GM23248 (cell line): Measurements from ENCODE around the gene INO80C. TPM values are rescaled to one million over a fixed set of nuclear protein-coding genes. Genes with fewer than 3 reads are reported as not detected.

ENCODE experiments used
- DNase-seq: peaks from one replicate; pipeline ENCODE4 v3.0.0-alpha.2; 2015
- H2AFZ ChIP-seq: fragments of 200-600 bp; sonication (generic); 2 replicates; pipeline ENCODE4 v1.6.1; 2016; ENCODE audit warnings: antibody characterized with exemption
- H3F3A ChIP-seq: fragments of 200-600 bp; sonication (generic); 2 replicates; pipeline ENCODE4 v1.6.1; 2016; ENCODE audit warnings: mild to moderate bottlenecking, antibody characterized with exemption, mixed run types; ENCODE audit not compliant: insufficient read depth
- H3K27ac ChIP-seq: fragments of 200-600 bp; sonication (generic); 2 replicates; pipeline ENCODE4 v1.5.1; 2016; ENCODE audit warnings: mild to moderate bottlenecking
- H3K27me3 ChIP-seq: fragments of 200-600 bp; sonication (generic); replicated peaks from 2 replicates; pipeline ENCODE4 v1.6.1; 2016; ENCODE audit warnings: mild to moderate bottlenecking; ENCODE audit not compliant: insufficient read depth
- H3K36me3 ChIP-seq: fragments of 200-600 bp; sonication (generic); 2 replicates; pipeline ENCODE4 v1.6.1; 2016; ENCODE audit warnings: low read depth, mild to moderate bottlenecking
- H3K4me1 ChIP-seq: fragments of 200-600 bp; sonication (generic); 2 replicates; pipeline ENCODE4 v1.6.1; 2016; ENCODE audit warnings: mild to moderate bottlenecking; ENCODE audit not compliant: insufficient read depth
- H3K4me2 ChIP-seq: fragments of 200-600 bp; sonication (generic); one replicate; pipeline ENCODE4 v1.6.1; 2016; ENCODE audit warnings: mild to moderate bottlenecking; ENCODE audit not compliant: unreplicated experiment
- H3K4me3 ChIP-seq: fragments of 200-600 bp; sonication (generic); 2 replicates; pipeline ENCODE4 v1.5.1; 2016; ENCODE audit warnings: mild to moderate bottlenecking
- H3K79me2 ChIP-seq: fragments of 200-600 bp; sonication (generic); 2 replicates; pipeline ENCODE4 v1.6.1; 2016; ENCODE audit warnings: mild to moderate bottlenecking; ENCODE audit not compliant: insufficient read depth
- H3K9ac ChIP-seq: fragments of 200-600 bp; sonication (generic); 2 replicates; pipeline ENCODE4 v1.6.1; 2016; ENCODE audit warnings: mild to moderate bottlenecking
- H3K9me2 ChIP-seq: fragments of 200-600 bp; sonication (generic); 2 replicates; pipeline ENCODE4 v1.6.1; 2016; ENCODE audit warnings: mixed run types, mild to moderate bottlenecking, moderate library complexity; ENCODE audit not compliant: insufficient read depth
- H3K9me3 ChIP-seq: fragments of 200-600 bp; sonication (generic); one replicate; pipeline ENCODE4 v1.6.1; 2017; ENCODE audit warnings: low read depth
- H4K20me1 ChIP-seq: fragments of 200-600 bp; sonication (generic); 2 replicates; pipeline ENCODE4 v1.6.0; 2016; ENCODE audit not compliant: insufficient read depth
- EZH2 ChIP-seq: fragments of 200-600 bp; sonication (generic); IDR thresholded peaks from 2 replicates; pipeline ENCODE4 v1.6.1; 2018; ENCODE audit warnings: antibody characterized with exemption, mild to moderate bottlenecking; ENCODE audit not compliant: insufficient read depth, poor library complexity, severe bottlenecking
- EZH2phosphoT487 ChIP-seq: fragments of 200-600 bp; sonication (generic); IDR thresholded peaks from 2 replicates; pipeline ENCODE4 v1.6.1; 2018; ENCODE audit warnings: antibody characterized with exemption, moderate library complexity, mild to moderate bottlenecking, low read depth; ENCODE audit not compliant: insufficient read depth
- WGBS, 2 experiments: methylation state at CpG; one replicate each; pipeline ENCODE4 v1.1.6; 2015 to 2017; ENCODE audit warnings: low lambda C conversion rate in 2 of 2, low coverage in 1 of 2; ENCODE audit errors: missing lambda C conversion rate in 2 of 2; 5-methylcytosine and 5-hydroxymethylcytosine counted together
- in situ Hi-C: fragments of 300-500 bp; cut with MboI; formaldehyde crosslinking; loops from 2 replicates; pipeline ENCODE4 v1.15.0; 2020
- polyA plus RNA-seq: library from polyadenylated mRNA; unstranded; fragments of >200 nt; fragmentation: Nextera tagmentation; extraction: Ambion mirVana; gene quantifications from 2 replicates; pipeline ENCODE4 v1.2.1, GENCODE V29; 2016
- total RNA-seq: library from RNA; depleted of rRNA; stranded (reverse); fragments of >200 nt; shearing (Covaris generic); gene quantifications from 2 replicates; pipeline ENCODE4 v1.2.3, GENCODE V29; 2014

INO80C gene
- total and polyA plus RNA-seq, 2 experiments from 2014 or later, result 0.97 to 9.4 TPM

GRCh38 chr18:35511833-35512232 lies 14.1 kb upstream of the INO80C start:
- in situ Hi-C loops, result no loop called here
- Histone ChIP-seq H3K36me3 (no peaks in the 10 kb centered on the region), H3K4me3 (no peak overlapping the region), H4K20me1 (no peaks in the 10 kb centered on the region), H3K27ac (no peak overlapping the region), H3K27me3 (no peaks in the 10 kb centered on the region), H3K4me1 (peaks cover 40% of the 10 kb centered on the region), H3K4me2 (no peak overlapping the region), H3K9me3 (no peaks in the 10 kb centered on the region), H3K79me2 (no peaks in the 10 kb centered on the region), H3K9me2 (no peaks in the 10 kb centered on the region), H3K9ac (no peak overlapping the region), H2AFZ (no peak overlapping the region), H3F3A (peaks cover 29% of the 10 kb centered on the region; the same call in 1 of the 2 replicates)
- DNase-seq, result no peak
- TF ChIP-seq EZH2phosphoT487 (no peak), EZH2 (no peak)
- WGBS, 2 experiments, result 94 to 96% methylated on average over 1 of the region's 1 CpG

- whole genome bisulfite sequencing, 2 experiments, result 69 to 81% methylated on average over 2 of the region's 2 CpGs
- in situ Hi-C loops, result no loop called here
- no peak for DNase-seq
Measured at GRCh38 chr18:35511428-35511827, 13.7 kb upstream of the INO80C start.

GRCh38 chr18:35510076-35510651 lies 12.4 kb upstream of the INO80C start:
- 0 out of 2 replicates have a peak, but pooled peaks cover 21% of the 10 kb centered on the region for H3F3A ChIP-seq
- no peaks in the 10 kb centered on the region for H3K9me2 ChIP-seq
- peaks cover 25% of the 10 kb centered on the region for H3K4me1 ChIP-seq
- no peaks in the 10 kb centered on the region for H4K20me1 ChIP-seq
- TF ChIP-seq EZH2 (no peak), EZH2phosphoT487 (no peak)
- H3K9ac ChIP-seq, result no peak overlapping the region
- DNase-seq, result no peak
- WGBS, 2 experiments, result 50 to 59% methylated on average over 4 of the region's 4 CpGs
- H3K4me3 ChIP-seq, result no peak overlapping the region
- in situ Hi-C loops, result no loop called here
- no peaks in the 10 kb centered on the region for H3K36me3 ChIP-seq
- no peaks in the 10 kb centered on the region for H3K79me2 ChIP-seq
- H3K4me2 ChIP-seq, result no peak overlapping the region
- no peak overlapping the region for H2AFZ ChIP-seq
- no peak overlapping the region for H3K27ac ChIP-seq
- no peaks in the 10 kb centered on the region for H3K27me3 ChIP-seq
- no peaks in the 10 kb centered on the region for H3K9me3 ChIP-seq

More at GRCh38 chr18:35511428-35511827, 13.7 kb upstream of the INO80C start:
- no peak overlapping the region for H2AFZ ChIP-seq
- H3K36me3 ChIP-seq, result no peaks in the 10 kb centered on the region
- no peak overlapping the region for H3K4me2 ChIP-seq
- H3K79me2 ChIP-seq, result no peaks in the 10 kb centered on the region
- no peak overlapping the region for H3K9ac ChIP-seq
- H3K27ac ChIP-seq, result no peak overlapping the region
- no peak for TF ChIP-seq EZH2
- no peak for TF ChIP-seq EZH2phosphoT487
- H3K9me2 ChIP-seq, result no peaks in the 10 kb centered on the region
- peaks cover 38% of the 10 kb centered on the region for H3K4me1 ChIP-seq
- H4K20me1 ChIP-seq, result no peaks in the 10 kb centered on the region
- no peaks in the 10 kb centered on the region for H3K9me3 ChIP-seq
- H3F3A ChIP-seq, result peaks cover 28% of the 10 kb centered on the region; the same call in 1 of the 2 replicates
- no peak overlapping the region for H3K4me3 ChIP-seq
- H3K27me3 ChIP-seq, result no peaks in the 10 kb centered on the region

- DNase-seq, result no peak
- Histone ChIP-seq H2AFZ (no peak overlapping the region), H3K4me3 (no peak overlapping the region), H3K27me3 (no peaks in the 10 kb centered on the region), H3K4me1 (peaks cover 12% of the 10 kb centered on the region), H3K79me2 (no peaks in the 10 kb centered on the region), H3K9me3 (no peaks in the 10 kb centered on the region), H3F3A (0 out of 2 replicates have a peak, but pooled peaks cover 9% of the 10 kb centered on the region), H3K4me2 (no peak overlapping the region), H4K20me1 (no peaks in the 10 kb centered on the region), H3K9ac (no peak overlapping the region), H3K27ac (no peak overlapping the region), H3K36me3 (no peaks in the 10 kb centered on the region), H3K9me2 (no peaks in the 10 kb centered on the region)
- in situ Hi-C loops, result no loop called here
- WGBS, 2 experiments, result 71 to 73% methylated on average over 6 of the region's 6 CpGs
- TF ChIP-seq EZH2 (no peak), EZH2phosphoT487 (no peak)
Measured at GRCh38 chr18:35508746-35509338, 11.1 kb upstream of the INO80C start.

- Histone ChIP-seq H3K9me2 (no peaks in the 10 kb centered on the region), H3K79me2 (no peaks in the 10 kb centered on the region), H3K9me3 (no peaks in the 10 kb centered on the region), H3K36me3 (no peaks in the 10 kb centered on the region), H3K27me3 (no peaks in the 10 kb centered on the region), H3K4me3 (no peak overlapping the region), H3K27ac (no peak overlapping the region), H3K9ac (no peak overlapping the region), H2AFZ (no peak overlapping the region), H3F3A (0 out of 2 replicates have a peak, but pooled peaks cover 3% of the 10 kb centered on the region), H3K4me1 (peaks cover 4% of the 10 kb centered on the region), H4K20me1 (no peaks in the 10 kb centered on the region), H3K4me2 (no peak overlapping the region)
- DNase-seq, result no peak
- TF ChIP-seq EZH2 (no peak), EZH2phosphoT487 (no peak)
- WGBS, 2 experiments, result 66 to 71% methylated on average over 5 of the region's 5 CpGs
- in situ Hi-C loops, result no loop called here
Measured at GRCh38 chr18:35508030-35508429, 10.3 kb upstream of the INO80C start.
